Endothelial cell (in vitro differentiated cells): ENCODE results near the gene KRT2. TPM values are rescaled to one million over a fixed set of nuclear protein-coding genes. Genes with fewer than 3 reads are reported as not detected.

Source experiments
- DNase-seq: peaks from one replicate; pipeline ENCODE4 v3.0.0; 2021; ENCODE audit warnings: low spot score
- H3K27ac Mint-ChIP-seq: one replicate; pipeline ENCODE4 v1.8.0; 2021; ENCODE audit warnings: mixed read lengths, inconsistent platforms; ENCODE audit not compliant: unreplicated experiment
- H3K27me3 Mint-ChIP-seq: one replicate; pipeline ENCODE4 v1.8.0; 2021; ENCODE audit warnings: mild to moderate bottlenecking, moderate library complexity, mixed read lengths, inconsistent platforms; ENCODE audit not compliant: unreplicated experiment
- H3K36me3 Mint-ChIP-seq: one replicate; pipeline ENCODE4 v1.8.0; 2021; ENCODE audit warnings: mild to moderate bottlenecking, low read depth, mixed read lengths, inconsistent platforms; ENCODE audit not compliant: unreplicated experiment
- H3K4me1 Mint-ChIP-seq: one replicate; pipeline ENCODE4 v1.8.0; 2021; ENCODE audit warnings: mild to moderate bottlenecking, mixed read lengths, inconsistent platforms; ENCODE audit not compliant: unreplicated experiment
- H3K4me3 Mint-ChIP-seq: one replicate; pipeline ENCODE4 v1.8.0; 2021; ENCODE audit warnings: mild to moderate bottlenecking, mixed read lengths, inconsistent platforms; ENCODE audit not compliant: unreplicated experiment
- H3K9me3 Mint-ChIP-seq: one replicate; pipeline ENCODE4 v1.8.0; 2021; ENCODE audit warnings: mixed read lengths, inconsistent platforms; ENCODE audit not compliant: unreplicated experiment
- total RNA-seq: library from RNA; stranded (reverse); fragmentation: NEBNext Ultra II Directional; extraction: Animal tissue kit (Norgen Biotek cat#: 25700); gene quantifications from one replicate; pipeline ENCODE4 v1.2.1, GENCODE V29; 2021; ENCODE audit not compliant: unreplicated experiment
- TF ChIP-seq, protein P1 (sequence below): fragments of 200-600 bp; sonication (generic); IDR thresholded peaks from one replicate; pipeline ENCODE4 v1.5.0; 2021; ENCODE audit warnings: antibody characterized with exemption; ENCODE audit not compliant: unreplicated experiment

KRT2 gene
- total RNA-seq, 1 donor from 2014 or later: not detected

DNA sequence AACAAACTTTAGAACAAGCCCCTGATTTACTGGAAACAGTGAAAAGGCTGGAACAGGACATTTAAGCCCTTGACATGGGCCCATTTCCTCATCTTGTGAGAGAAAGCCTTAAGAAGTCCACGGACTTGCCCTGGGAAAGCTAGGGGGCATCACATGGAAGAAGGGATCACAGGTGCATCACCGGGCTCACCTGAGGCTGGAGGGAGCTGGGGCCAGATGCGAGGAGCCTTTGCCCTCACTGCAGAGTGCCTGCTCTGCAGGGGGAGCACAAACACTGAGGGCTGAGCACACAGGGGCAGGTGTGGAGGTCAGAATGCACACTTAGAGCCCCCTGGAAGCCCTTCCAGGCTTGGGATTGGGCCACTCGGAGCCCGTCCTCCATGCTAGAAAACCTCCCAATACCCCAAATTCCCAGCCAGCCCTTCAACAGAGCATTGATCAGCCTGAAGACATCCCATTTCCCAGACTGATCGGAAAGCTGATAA, 33.4 kb upstream of the KRT2 start:
- Mint-ChIP-seq H3K36me3 (no peaks in the 10 kb centered on the region), H3K4me1 (no peaks in the 10 kb centered on the region), H3K27ac (no peak overlapping the region), H3K4me3 (no peak overlapping the region), H3K27me3 (peaks cover 16% of the 10 kb centered on the region), H3K9me3 (no peaks in the 10 kb centered on the region)
- TF ChIP-seq, protein P1, sequence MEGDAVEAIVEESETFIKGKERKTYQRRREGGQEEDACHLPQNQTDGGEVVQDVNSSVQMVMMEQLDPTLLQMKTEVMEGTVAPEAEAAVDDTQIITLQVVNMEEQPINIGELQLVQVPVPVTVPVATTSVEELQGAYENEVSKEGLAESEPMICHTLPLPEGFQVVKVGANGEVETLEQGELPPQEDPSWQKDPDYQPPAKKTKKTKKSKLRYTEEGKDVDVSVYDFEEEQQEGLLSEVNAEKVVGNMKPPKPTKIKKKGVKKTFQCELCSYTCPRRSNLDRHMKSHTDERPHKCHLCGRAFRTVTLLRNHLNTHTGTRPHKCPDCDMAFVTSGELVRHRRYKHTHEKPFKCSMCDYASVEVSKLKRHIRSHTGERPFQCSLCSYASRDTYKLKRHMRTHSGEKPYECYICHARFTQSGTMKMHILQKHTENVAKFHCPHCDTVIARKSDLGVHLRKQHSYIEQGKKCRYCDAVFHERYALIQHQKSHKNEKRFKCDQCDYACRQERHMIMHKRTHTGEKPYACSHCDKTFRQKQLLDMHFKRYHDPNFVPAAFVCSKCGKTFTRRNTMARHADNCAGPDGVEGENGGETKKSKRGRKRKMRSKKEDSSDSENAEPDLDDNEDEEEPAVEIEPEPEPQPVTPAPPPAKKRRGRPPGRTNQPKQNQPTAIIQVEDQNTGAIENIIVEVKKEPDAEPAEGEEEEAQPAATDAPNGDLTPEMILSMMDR: no peak
- DNase-seq: no peak

DNA sequence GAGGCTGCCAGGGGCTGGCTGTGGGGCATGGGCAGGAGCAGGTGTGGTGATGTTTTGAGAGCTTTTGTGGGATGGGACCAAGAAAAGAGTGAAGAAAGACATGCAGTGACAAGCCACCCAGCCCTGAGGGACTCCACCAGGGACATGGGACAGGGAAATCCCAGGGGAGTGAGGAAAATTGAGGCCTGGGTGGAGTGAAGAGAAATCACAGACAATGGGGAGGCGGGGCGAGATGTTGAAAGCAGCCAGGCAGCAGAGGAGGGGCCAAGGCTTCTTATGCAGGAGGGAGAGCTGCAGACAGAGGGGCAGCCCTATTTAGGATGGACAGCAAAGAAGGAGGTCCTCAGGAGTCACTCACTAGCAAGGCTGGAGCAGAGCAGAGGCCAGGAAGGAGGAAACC, 32.4 kb upstream of the KRT2 start:
- Mint-ChIP-seq H3K36me3 (no peaks in the 10 kb centered on the region), H3K9me3 (no peaks in the 10 kb centered on the region), H3K4me3 (no peak overlapping the region), H3K4me1 (no peaks in the 10 kb centered on the region), H3K27me3 (peaks cover 16% of the 10 kb centered on the region), H3K27ac (no peak overlapping the region)
- TF ChIP-seq, protein P1: no peak
- DNase-seq: no peak

DNA sequence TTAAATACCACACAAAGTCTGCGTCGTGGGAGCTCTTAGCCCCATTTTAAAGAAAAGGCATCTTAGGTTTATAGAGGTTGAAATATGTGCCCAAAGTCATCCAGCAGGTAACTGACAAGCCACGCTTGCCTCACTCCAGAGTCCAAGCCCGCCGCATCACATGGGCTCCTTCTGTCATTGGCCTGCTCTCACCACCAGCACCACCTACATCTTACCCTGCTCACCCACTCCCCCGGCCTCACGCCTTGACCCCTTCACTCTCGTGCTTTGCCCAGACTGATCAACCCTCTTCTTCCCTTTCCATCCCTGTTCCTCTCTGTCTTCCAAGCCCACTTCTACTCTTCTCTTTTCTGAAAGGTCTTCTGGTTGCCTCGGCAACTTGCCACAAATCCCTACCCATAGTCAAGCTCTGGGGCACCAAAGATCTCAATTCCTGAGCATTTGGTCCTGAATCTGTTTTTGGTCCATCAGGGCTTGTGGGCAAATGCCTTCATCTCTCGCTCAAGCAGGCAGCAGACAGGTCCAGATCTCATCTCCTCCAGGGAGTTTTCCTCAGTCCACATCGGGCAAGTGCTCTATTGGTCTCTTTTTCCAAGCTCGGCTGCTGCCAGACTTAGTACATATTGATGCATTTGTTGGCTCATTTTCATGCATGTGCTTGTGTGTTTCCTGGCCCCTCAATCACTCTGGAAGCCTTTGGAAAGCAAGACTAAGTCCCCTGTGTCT, 31.7 kb upstream of the KRT2 start:
- Mint-ChIP-seq H3K9me3 (no peaks in the 10 kb centered on the region), H3K27ac (no peak overlapping the region), H3K4me3 (no peak overlapping the region), H3K36me3 (no peaks in the 10 kb centered on the region), H3K27me3 (peaks cover 16% of the 10 kb centered on the region), H3K4me1 (no peaks in the 10 kb centered on the region)
- TF ChIP-seq, protein P1: no peak
- no peak for DNase-seq

DNA sequence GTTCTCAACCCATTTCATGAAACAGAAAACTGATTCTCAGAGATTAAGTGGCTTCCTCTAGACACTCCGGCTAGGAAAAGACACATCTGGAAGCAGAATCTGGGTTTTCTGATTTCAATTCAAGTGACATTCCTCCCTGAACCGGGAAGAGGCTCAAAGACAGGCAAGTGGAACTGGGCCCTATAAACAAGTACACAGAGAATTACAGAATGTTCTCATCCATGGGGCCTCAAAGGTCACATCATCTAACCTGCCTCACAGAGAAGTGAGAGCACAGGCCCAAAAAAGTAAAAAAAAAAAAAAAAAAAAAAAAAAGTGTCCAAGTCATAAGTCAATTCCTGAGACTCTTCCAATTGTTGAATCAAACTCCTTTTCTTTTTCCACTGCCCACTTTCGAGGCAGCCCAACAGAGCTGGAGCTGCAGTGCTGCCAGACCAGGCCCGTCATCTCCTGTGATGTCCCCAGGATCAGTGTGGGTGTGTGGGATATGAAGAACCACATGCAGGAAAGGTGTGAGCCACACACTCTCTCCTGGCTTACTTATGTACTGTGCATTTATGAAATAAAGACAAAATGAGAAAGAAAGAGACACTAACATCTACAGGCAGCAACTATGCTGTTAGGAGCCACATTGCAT, 31.0 kb upstream of the KRT2 start:
- Mint-ChIP-seq H3K9me3 (no peaks in the 10 kb centered on the region), H3K4me1 (no peaks in the 10 kb centered on the region), H3K36me3 (no peaks in the 10 kb centered on the region), H3K27ac (no peak overlapping the region), H3K4me3 (no peak overlapping the region), H3K27me3 (peaks cover 16% of the 10 kb centered on the region)
- TF ChIP-seq, protein P1: no peak
- DNase-seq: no peak

DNA sequence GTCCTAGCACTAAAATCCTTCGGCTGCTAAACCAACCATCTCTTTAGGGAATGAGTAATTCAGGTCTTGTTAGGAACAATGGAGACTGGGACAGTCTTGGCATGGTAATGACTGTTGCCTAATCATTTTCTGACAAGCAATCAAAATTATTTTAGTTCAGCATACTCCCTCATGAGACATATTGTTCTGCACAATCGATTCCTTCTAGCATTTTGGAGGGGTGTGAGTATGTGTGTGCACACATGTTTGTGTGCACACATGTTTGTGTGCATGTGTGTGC, 30.3 kb upstream of the KRT2 start:
- Mint-ChIP-seq H3K27me3 (peaks cover 11% of the 10 kb centered on the region), H3K9me3 (no peaks in the 10 kb centered on the region), H3K36me3 (no peaks in the 10 kb centered on the region), H3K4me3 (no peak overlapping the region), H3K27ac (no peak overlapping the region), H3K4me1 (no peaks in the 10 kb centered on the region)
- DNase-seq: no peak
- TF ChIP-seq, protein P1: no peak
